AG20443 (cell line): Measurements from ENCODE around the gene VWA5A.

Source experiments
- DNase-seq: peaks from one replicate; pipeline ENCODE4 v3.0.0; 2012; ENCODE audit warnings: low spot score, mixed read lengths

Gene VWA5A

GRCh38 chr11:124114942-124115781 is at the start of gene VWA5A:
Gene VWA5A (plus strand): TSS chr11:124115450. CDS start chr11:124117512, 2,062 bp downstream.
- DNase-seq, result peak; percentile 90

GRCh38 chr11:124068601-124069110 is 46.6 kb upstream of the VWA5A start:
- no peak for DNase-seq

GRCh38 chr11:124069429-124070401 is 45.5 kb upstream of the VWA5A start:
- peak; percentile 46 for DNase-seq

GRCh38 chr11:124070915-124071622 is 44.2 kb upstream of the VWA5A start:
- DNase-seq, result peak; percentile 76

GRCh38 chr11:124071623-124071948 is 43.7 kb upstream of the VWA5A start:
- DNase-seq, result no peak

GRCh38 chr11:124072147-124072546 is 43.1 kb upstream of the VWA5A start:
- DNase-seq, result no peak

GRCh38 chr11:124074554-124074953 is 40.7 kb upstream of the VWA5A start:
- DNase-seq, result no peak

GRCh38 chr11:124075492-124075840 is 39.8 kb upstream of the VWA5A start:
- DNase-seq, result no peak

- peak; percentile 27 for DNase-seq
Measured at GRCh38 chr11:124075841-124076651, 39.2 kb upstream of the VWA5A start.

- DNase-seq, result no peak
Measured at GRCh38 chr11:124077266-124077665, 38.0 kb upstream of the VWA5A start.

- DNase-seq, result no peak
Measured at GRCh38 chr11:124078591-124078990, 36.7 kb upstream of the VWA5A start.

GRCh38 chr11:124079631-124080326 is 35.5 kb upstream of the VWA5A start:
- no peak for DNase-seq

GRCh38 chr11:124080327-124081001 is 34.8 kb upstream of the VWA5A start:
- DNase-seq, result no peak

- DNase-seq, result no peak
Measured at GRCh38 chr11:124081483-124081882, 33.8 kb upstream of the VWA5A start.

GRCh38 chr11:124082371-124082770 is 32.9 kb upstream of the VWA5A start:
- no peak for DNase-seq

GRCh38 chr11:124085583-124085982 is 29.7 kb upstream of the VWA5A start:
- DNase-seq, result no peak

- no peak for DNase-seq
Measured at GRCh38 chr11:124085997-124086846, 29.0 kb upstream of the VWA5A start.

GRCh38 chr11:124090996-124091395 is 24.3 kb upstream of the VWA5A start:
- no peak for DNase-seq

GRCh38 chr11:124093330-124093729 is 21.9 kb upstream of the VWA5A start:
- no peak for DNase-seq
